Stimulated activated CD4-positive, alpha-beta T cell treated with anti-CD3 and anti-CD28 coated beads, Interleukin-4, amount 100 ng/mL, for 4 hours (primary cell): ENCODE measurements around the gene GNPTG.

Experiments
- DNase-seq, 2 experiments: peaks; one replicate each; pipeline ENCODE4 v3.0.0-alpha.2; 2020

Gene GNPTG

DNA sequence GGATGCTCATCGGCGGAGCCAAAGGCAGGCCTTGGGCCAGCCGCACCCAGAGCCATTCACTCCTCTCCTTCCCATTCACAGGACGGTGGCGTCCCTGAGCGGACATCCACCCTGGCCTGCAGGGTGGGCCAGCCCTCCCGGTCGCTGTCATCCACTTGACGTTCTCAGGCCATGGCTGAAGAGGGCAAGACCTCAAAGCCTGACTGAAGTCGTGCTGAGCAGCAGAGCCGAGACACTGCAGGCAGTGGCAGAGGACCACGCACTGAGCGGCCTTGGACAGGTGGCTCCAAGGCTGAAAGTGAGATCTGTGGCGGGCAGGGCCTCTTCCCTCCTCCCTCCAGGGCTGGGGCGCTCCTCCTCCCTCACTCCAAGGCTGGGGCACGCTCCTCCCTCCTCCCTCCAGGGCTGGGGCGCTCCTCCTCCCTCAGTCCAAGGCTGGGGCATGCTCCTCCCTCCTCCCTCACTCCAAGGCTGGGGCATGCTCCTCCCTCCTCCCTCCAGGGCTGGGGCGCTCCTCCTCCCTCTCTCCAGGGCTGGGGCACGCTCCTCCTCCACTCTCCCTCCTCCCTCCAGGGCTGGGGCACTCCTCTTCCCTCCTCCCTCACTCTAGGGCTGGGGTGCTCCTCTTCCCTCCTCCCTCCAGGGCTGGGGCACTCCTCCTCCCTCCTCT is 24.1 kb downstream of the GNPTG start:
- no peak for DNase-seq

DNA sequence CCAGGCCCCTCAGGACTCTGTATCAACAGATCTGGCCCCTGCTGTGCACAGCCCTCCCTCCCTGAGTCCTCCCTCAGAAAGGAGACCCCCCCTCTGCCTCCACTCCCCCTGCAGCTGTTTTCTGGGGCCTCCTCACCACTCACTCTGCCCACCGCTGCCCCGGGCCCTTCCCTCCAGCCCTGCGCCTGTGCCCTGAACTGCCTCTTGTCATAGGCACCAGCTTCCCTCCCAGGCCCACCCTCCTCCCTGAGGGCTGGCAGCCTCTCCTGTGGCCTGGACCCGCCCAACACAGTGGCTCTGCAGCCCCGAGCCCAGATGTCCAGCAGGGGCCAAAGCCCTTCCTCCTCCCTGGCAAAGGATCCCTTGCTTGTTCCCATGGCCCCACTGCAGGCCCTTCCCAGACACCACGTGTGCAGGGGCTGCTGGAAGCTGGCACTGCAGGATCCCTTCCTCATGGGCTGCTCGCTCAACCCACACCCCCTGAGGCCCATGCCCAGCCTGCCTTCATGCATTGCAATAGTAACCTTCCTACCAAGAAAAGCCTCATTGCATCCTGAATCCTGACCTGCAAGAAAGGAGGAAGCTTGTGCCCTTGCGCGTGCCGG is 25.8 kb downstream of the GNPTG start:
- no peak for DNase-seq

DNA sequence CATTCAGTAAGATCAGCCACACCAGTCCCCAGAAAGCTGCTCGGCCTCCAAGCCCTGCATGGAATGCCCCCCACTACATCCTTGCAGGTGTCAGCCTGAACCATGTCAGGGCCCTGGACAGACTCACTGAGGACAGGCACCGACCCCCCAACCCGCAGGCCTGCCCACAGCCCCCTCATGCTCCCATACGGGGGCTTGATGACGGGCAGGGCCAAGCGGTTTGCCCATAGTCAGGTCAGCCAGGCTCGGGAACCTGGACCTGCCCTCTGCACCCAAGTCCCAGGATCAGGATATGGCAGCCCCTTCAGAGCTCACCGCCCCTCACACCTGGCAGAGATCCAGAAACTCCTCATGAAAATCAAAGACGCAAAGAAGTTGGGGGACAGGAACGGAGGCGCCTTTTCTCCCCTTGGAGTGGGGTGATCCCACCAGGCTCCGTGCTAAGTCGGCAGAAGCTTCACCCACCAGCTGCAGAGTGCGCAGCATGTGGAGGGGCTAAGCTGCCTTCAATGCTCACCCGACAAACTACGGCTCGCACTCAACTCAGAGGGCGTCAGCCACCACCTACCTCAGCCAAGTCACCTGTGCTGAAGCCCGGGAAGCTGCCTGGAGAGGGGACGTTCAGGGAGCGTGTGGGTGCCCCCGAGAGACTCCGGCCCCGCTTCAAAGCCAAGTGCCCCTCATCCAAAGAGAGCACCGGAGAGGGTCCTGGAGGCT is 26.5 kb downstream of the GNPTG start:
- no peak for DNase-seq

DNA sequence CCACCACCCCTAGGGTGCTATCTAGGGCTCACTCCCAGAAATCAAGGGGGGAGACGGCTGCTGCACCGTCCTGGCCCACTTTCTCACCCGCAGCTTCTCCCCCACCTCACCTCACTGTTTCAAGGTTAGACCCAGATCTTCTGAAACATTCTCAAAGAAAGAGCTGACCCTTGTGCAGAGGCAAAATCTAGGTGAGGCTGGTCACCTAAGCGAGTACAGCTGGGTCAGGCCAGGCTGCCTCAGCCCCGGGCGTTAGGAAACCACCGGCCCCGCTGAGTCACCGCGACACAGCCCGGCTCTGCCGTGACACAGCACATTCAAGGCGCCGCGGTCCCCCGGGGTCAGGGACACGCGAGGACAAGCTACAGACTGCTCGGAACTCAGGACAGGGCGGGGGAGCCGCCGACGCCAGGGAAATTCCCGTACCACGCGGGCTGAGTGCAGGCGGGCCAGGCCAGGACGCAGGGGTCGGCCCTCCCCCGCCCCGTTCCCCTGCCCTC is 27.1 kb downstream of the GNPTG start:
- DNase-seq: peak; percentile 69 to 74

DNA sequence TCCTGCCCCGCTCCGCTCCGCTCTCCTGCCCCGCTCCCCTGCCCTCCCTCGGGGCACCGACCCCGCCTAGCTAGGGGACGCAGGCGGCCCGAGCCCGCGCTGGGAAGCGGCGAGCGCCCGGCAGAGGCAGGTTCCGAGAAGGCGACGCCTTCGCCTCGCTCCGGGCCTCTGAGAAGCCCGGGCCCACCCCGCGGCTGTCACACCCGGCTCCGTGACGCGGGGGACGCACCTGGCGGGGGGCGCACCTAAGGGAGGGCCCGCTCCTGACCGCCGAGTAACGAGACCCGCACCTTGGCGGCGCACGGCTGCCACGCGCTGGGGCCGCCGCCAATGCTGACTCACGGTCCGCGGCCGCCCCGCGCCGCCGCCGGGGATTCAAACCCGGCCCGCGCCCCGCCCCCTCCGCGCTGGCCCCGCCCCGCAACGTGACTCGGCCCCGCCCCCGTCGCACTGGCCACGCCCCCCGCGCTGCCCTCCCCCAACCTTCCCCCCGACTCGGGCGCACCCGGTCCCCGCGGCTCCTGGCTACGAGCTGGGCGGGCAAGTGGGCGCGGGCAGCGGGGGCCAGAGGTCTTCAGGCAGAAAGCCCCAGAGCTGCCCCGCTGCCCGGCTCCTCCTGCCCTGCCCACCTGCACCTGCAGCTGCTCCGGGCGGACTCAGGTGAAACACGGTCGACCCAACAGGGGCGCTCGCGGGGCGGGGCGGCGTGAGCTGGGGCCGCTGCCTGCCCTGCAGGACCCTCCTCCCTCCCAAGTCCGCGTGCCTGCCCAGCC is 27.8 kb downstream of the GNPTG start:
- peak; percentile 60 to 86 for DNase-seq

DNA sequence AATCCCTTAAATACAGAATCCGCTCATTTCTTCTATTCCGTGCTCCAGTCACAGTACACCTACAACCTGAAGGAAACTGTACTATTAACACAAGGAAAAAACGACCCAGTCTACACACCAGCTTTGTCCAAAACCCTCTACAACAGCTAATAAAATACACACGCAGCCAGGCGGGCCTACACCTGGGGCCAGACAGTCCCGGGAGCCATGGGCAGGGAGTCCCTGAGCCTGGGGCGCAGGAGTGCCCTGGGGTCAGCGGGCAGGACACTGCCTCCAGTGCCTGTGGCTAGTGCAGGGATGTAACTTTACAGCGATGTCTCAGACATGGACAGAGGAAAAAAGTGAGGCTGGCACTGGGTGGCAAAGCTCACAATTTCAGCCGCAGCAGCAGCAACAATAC is 28.5 kb downstream of the GNPTG start:
- no peak for DNase-seq

DNA sequence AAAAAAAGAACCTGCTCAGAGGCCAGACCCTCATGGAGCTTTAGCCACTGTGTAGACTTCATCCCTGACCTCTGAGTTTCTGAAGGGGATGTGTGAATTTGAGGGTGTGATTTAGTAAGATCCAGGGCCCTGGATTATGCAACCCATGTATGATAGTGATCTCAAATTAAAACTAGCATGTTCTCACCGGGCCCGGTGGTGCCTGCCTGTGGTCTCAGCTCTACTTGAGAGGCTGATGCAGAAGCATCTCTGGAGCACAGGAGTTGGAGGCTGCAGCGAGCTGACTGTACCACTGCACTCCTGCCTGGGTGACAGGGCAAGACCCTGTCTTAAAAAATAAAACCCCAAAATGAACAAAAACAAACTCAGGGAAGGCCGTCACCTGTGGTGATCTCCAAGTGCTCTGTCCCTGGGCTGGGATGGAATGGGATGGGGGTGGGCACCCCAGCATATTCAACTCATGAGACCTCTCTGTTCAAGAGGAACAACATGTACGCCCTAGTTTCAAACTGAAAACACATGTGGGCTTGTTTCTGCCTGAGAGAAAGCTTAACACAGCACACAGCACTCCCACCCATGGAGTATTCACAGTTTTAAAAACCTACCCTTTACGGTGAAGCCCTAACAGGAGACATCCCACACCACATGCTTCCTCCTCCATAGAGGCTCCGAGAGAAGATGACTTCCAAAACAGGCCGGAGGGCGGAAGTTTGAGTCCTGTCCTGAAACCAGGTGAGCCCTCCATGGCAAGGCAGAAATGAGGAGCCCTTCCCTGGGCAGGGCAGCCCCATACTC is 30.1 kb downstream of the GNPTG start:
- DNase-seq: no peak

DNA sequence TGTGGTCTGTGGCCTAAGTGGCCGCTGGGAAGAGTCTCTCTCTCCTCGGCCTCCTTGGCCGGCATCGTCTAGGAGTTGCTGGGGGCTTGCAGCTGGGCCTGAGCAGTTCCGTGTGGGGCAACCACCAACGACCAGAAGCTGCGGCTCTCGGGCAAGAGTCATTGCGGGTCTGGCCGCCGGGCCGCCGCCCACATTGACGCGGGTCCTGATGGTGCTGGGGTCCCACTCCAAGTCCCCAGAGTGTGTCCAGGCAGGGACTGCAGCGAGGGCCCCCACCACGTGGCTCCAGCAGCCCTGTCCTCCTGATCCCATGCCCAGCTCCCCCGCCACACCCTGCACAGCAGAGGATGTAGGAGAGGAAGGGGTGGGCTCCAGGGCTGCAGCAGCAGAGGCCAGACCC is 31.8 kb downstream of the GNPTG start:
- DNase-seq: no peak

DNA sequence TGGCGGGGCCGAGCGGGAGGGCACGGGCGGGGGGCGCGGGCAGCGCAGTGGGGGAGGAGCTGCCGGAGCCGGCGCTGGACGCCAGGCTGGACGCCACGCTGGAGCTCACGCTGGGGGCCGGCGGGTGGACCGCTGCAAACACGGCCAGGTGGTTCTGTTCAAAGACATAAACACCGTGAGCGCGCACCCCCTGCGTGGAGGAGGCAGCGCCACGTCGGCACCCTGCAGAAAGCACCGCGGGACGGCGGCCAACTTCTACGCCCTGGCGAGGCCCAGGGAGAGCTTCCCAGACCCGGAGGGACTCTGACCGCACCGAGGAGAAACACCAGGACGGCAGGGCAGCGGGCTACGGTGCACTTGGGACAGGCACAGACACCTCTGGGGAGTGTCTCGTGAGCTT is 33.5 kb downstream of the GNPTG start:
- no peak for DNase-seq

DNA sequence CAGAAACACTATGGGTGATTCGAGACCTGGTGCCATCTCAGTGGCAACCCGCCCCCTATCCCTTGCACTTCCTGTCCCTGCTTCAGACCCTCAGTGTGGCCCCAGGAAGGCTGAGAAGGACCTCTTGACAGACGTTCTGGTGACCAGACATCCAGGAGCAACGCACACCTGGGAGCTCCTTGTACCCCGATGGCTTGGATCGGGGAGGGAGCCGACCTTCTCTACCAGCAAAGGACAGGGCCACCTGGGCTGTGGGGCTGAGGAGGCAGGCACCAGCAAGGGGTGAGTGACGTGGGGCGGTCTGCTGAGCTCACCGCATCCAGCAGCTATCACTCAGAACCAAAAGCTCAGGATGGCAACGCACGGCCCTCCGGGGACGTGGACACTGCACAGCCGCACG is 35.6 kb downstream of the GNPTG start:
- no peak for DNase-seq

DNA sequence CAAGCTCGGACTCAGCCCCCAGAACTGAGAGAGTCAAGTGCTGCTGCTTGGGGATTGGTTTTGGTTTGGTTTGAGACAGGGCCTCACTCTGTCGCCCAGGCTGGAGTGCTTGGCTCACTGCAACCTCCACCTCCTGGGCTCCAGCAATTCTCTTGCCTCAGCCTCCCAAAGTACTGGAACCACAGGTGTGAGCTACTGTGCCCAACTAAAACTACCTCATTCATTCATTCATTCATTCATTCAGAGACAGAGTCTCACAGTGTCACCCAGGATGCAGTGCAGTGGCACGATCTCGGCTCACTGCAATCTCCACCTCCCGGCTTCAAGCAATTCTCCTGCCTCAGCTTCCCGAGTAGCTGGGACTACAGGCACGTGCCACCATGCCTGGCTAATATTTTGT is 38.0 kb downstream of the GNPTG start:
- DNase-seq: no peak

DNA sequence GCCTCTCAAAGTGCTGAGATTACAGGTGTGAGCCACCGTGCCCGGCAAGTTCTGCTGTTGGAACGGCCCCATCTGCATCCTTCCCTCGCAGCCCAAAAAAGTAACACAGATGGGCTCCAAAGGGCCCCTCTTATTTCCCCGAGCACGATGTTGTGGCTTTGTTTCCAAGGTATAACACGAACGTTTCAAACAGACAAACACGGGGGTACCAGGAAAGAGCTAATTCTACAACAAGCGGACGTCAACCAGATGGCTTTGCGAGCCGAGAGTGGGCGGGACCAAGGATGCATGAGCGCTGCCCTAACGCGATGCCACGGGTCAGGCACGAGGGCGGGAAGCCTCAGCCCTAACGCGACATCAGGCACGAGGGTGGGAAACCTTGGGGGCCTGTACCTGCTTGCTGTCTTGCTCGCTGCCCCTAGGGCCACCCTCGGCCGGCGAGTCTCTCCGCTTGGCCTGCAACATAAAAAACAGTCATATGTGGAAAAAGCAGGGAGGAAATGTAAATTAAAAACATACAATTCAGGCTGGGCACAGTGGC is 38.6 kb downstream of the GNPTG start:
- no peak for DNase-seq

DNA sequence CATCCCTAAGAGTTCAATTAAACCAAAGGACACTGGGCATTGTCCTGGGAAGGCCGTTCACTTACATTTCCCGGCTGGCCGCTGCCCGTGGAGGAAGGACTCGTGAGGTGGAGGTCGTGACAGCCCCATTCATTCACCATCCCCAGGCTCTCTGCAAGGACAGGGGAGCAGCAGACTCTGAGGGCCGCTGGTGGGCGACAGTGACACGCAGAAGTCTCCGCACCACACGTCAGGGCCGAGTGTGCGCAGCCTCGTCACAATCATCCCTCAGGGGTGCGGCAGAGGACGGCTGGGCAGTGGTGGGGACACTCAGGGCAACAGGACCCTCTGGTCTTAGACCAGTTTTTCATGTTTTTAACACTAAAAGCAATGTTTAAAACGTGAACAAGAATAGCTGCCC is 41.1 kb downstream of the GNPTG start:
- no peak for DNase-seq

DNA sequence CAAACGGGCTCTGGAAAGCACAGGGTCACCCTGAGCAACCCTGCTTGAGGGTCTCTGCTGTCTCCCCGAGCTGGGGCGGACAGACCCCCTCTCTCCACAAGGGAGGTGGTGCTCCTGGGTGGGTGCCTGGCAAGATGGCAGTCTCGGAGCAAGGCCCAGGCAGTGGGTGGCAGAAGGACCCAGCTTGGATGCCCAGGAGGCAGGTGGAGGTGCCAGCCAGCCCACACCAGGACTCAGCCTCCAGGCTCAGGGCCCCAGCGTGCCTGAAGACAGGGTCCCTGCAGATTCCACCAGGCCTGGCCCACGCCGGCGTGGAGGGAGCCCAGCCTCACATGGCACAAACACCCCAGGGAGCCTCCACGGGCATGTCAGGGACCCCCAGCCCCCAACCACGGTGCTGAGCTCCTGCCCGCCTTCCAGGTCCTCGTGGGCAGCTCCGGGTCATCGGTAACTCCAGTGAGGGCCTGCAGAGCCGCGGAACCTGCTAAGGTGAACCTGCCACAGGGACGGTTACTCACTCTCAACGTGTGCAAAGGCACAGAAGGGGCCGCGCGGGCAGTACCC is 42.0 kb downstream of the GNPTG start:
- DNase-seq: no peak

DNA sequence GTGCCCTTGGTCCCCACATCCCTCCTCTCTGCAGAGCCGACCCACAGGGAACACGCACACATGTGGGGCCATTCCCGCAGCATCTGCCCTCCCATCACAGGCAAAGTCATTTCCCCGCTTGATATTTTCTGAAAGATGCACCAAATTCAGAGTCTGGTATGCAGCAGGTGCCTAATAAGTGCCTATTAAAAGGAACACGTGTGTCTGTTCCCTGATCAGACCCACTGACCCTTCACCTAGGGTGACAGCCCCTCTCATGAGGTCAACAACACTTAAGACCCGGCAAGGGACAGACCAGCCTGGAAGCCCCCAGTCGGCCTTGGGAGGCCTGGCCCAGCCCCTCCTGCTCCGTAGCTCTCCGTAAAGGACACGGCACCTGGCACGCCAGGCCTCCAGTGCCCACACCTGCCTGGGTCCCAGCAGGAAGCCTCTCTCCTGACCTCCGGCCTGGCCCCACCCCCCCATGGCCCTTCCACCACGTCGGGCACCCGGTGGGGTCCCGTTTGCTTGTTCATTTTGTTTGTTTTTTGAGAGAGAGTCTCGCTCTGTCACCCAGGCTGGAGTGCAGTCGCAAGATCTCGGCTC is 42.7 kb downstream of the GNPTG start:
- no peak for DNase-seq

DNA sequence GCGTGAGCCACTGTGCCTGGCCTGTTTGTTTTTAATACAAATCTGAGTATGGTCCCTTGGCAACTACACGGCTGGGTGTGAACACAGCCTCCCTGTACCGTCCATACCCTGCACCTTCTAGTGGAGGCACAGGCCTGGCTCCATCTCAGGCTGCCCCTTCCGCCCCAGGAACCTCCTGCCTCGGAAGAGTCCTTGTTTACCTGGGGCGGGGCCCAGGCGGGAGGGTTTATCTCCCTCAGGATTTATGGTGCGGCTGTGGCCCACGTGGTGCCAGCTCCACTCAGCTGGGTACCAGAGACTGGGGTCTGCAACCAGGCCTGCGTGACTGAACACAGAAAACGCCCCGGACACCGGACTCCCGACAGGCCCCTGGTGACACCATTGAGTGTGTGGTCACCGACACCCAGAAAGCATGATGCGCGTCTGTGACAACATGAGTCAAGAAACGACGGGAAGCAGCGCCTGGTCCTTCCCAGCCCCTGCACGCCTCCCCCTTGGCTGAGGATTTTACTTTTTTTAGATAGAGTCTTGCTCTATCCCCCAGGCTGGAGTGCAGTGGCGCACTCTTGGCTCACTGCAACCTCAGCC is 43.8 kb downstream of the GNPTG start:
- DNase-seq: no peak

DNA sequence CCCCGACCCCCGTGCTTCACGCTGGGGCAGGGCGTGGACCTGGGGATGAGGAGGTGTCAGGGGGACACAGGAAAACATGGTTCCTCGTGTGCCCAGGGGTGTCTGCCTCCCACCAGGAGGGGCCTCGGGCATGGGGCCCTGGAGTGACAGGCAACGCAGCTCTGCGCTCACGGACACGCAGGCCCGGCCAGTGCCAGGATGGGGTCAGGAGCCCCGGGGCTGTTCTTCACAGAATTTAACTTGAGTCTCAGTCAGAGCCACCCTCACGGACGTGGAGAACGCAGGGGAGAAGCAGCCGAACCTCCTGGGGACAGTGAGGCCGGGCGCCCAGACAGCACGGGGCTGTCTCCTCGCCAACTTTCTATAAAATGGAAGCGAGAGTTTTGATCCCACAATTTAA is 46.0 kb downstream of the GNPTG start:
- no peak for DNase-seq

DNA sequence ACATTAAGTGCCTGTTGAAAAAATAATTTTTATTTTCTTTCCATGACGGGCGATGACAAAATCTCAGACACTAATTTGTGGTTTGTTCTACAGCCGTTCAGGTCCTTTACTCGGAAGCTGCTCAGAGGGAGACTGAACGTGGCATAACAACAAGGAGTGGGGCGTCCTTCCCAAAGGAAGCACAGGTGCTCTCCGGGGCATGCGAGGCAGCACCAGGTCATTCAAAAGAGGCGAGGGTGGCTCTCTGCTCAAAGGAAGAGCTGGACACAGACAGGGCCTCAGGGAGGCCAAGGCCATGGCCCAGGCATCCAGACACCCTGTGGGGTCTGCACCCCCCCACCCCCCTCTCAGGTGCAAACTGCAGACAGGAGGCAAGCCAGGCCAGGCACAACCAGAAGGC is 46.6 kb downstream of the GNPTG start:
- DNase-seq: no peak

DNA sequence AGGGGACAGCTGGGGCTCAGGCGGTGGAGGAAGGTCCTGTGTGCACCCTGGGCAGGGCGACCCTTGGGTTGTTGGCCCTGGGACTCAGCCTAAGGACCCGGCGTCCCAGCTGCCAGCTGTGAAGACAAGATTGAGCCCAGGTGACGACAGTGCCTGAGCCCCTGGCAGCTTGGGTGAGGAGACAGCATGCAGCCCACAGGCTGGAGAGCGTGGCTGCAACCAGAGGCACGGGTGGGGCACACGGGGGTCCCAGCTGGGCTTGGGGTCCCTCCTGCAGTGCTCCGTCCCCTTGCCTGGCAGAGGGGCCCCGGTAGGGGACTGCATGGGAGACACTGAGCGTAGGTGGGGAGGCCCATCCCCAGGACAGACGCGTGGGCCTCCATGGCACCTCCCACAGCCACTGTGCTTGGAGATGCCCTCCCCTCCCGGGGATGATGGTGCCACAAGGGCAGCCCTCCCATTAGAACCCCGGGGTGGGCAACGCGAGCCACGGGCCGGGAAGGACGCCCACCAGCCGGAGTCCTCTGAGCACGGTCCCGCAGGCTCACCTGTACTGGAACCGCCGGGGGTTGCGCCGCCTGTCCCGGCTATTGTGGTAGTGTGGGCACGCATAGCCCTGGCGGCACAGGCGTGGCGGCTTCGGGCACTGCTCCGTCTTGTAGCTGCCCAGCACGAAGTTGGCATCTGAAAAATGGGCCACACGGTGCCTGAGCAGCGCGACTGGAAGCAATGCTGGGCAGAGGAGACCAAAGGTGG is 47.3 kb downstream of the GNPTG start:
- DNase-seq: no peak

DNA sequence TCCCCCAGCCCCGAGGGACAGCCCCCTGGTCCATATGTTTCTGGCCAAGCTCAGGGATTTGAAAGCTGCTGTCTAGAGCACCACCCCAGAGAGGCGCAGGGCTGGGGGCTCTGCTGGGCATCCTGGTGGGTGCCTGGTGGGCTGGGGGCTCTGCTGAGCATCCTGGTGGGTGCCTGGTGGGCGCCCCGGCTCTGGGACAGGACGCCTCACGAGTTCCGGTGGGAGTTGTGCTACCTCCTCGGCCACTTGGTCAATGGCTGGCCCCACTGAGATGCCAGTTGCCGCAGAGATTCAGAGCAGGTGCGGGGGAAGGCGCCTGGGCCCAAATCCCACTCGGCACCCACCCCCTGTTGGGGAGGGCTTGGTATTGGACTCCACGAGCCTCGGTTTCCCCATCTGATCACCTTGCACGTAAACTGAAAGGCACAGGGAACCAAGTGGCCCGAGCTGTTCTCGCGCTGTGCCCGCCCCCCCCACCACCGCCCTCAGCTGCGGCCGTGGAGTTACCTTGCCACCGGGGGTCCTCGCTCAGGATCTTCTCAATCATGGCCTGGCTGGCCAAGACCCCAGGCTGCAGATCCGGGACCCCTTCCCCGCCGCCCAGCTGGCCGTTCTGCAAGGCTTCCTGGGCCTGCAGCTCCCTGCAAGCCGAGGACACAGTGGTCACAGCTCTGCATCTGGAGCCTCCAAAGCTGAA is 49.5 kb downstream of the GNPTG start:
- no peak for DNase-seq
